Stimulated activated CD8-positive, alpha-beta memory T cell treated with anti-CD3 and anti-CD28 coated beads, Interleukin-4, amount 100 ng/mL, for 4 hours (primary cell): ENCODE data around the gene DNAH1.

Experiments
- DNase-seq, 2 donors: peaks; one replicate each; pipeline ENCODE4 v3.0.0-alpha.2; 2020; ENCODE audit warnings: low read depth in 2 of 2, low spot score in 1 of 2

DNAH1 gene

DNA sequence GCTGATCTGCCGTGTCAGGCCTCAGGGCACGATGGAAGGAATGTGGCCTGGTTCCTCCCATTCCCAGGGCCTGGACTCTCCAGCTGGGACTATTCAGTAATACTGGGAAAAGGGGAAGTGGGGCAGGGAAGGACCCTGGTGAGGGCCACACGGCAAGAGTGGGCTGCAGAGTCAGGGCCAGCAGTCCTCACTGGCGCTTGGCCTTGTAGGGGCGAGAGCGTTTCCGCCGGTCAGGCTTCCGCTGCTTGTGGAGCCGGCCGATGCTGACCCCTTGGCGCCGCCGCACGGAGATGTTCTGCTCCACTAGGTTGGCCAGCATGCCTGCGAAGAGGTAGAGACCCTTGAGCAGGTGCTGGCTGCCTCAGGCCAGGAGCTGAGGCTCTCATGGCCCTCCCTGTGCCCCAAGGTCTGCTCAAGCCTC is 86.0 kb downstream of the DNAH1 start:
- DNase-seq, result no peak

DNA sequence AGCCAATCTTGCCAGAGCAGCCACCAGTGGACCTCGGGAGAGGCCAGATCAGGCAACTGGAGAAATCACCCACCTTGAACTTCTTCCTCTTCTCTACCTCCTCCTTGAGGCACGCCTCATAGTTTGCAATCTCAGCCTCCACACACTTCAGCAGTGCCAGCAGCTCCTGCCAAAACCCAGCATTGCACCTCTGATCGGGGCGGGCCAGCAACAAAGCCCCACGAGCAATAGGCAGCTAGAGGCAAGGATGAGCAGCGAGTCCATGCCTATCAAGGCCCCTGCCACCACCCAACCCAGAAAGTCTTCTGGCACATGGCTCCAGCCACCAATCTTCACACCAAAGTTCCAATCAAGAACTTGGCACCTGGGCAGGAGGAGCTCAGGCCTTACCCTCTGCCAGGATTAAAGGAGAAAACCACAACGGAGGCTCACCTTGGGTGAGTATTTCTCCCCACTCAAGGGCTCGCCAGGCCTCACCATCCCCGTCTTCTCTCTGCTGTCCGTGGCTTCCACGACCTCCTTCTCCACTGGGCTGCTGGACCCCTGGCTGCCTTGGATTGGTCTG is 86.7 kb downstream of the DNAH1 start:
- DNase-seq, result no peak

GRCh38 chr3:52403271-52403841 is 87.2 kb downstream of the DNAH1 start:
- no peak for DNase-seq

GRCh38 chr3:52403955-52404354 is 87.8 kb downstream of the DNAH1 start:
- no peak for DNase-seq

DNA sequence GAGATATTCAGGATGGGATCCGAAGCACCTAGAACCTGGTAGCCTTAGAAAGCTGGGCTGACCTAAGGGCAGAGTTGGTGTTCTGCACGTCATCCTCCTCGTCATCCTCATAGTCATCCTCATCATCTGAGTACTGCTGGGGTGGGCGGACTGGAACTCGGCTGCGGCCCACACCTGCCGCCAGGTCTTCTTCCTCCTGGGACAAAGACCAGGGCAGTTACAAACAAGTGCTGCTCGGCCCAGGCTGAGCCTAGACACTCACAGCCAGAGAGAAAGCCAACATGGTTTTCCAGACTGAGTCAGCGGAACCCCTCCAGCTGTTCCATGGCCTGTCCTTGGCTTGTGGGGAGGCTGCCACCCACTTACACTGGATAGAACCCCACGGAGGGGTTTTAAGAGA is 88.3 kb downstream of the DNAH1 start:
- DNase-seq, result no peak

DNA sequence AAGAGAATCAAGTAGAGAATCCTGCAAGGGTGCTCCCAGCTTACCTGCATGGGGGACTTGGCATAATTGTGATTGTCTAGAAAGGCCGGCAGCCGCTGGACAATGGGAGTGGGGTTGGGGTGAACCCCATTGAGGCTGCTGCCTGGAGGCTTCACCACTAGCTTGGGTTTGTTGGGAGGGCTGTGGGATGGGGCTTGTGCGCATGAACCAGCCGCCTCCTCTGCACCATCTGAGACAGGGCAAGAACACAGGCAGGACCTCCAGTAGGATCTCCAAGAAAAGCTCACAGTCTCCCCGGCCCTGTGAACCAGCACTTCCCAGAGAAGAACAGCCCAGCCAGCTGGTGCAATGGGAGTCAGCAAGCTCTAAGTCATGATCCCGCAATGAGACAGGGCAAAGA is 88.9 kb downstream of the DNAH1 start:
- no peak for DNase-seq

GRCh38 chr3:52405601-52406110 is 89.5 kb downstream of the DNAH1 start:
- no peak for DNase-seq

DNA sequence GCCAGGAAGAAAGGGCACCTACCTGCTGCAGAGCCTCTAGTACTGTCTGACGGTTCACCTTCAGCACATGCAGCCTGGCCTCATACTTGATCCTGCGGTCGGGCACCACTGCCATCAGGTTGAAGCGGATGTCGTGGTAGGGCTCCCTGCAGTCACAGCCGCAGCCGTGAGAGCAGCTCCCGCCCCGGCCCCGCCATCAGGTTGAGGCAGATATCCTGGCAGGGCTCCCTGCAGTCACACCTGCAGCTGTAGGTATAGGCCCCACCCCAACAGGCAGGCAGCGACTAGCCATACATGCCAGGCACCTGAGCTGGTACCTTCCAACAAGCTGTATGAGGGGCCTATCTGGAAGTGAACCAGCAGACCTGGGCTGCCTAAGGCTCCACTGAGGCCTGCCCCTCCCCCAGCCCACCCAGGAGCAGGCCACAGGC is 90.1 kb downstream of the DNAH1 start:
- DNase-seq, result no peak

DNA sequence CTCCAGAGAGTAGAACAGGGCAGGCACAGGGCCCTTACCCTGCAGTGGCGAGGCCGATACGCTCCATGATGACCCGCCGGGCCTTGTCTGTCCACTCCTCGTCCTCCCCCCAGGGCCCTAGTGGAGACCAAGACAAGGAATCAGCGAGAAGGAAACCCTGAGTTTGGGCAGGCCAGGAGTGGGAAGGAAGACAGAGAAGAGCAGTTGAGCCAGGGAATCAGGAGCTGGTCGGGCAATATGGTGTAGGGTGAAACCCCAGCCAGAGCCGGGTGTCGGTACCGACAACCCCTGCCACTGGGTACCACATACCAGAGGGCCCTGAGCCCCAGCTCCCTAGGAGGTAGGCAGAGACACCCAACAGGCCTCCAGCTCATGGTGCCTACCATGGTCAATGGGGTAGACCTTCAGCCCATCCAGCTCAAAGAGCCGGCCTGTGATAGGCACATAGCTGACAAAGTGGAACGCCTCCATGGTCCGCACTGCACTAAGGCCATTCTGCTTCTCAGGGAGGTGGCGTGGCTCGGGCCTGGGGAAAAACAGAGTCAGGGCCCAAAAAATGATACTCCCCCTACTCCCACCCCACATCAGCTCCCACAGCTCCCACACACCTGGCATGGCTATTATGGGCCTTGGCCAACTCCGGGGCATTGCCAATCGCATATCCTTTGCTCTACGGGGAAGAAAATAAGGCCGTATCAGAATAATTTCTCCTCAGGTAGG is 90.8 kb downstream of the DNAH1 start:
- DNase-seq, result no peak

GRCh38 chr3:52407779-52408178 is 91.7 kb downstream of the DNAH1 start:
- DNase-seq, result no peak

GRCh38 chr3:52408466-52408865 is 92.3 kb downstream of the DNAH1 start:
- DNase-seq, result no peak

DNA sequence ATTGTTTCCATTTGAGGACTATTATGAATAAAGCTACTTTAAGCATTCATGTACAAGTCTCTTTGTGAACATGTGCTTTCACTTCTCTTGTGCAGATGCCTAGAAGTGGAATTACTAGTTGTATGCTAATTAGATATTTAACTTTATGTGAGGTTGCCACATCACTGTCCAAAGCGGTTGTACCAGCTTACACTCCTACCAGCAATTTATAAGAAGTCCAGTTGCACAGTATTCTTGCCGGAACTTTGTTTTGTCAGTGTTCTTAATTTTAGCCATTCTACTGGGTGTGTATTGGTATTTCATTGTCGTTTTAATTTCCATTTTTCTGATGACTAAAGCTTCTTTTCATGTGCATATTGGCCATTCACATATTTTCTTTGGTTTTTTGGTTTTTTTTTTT is 99.7 kb downstream of the DNAH1 start:
- no peak for DNase-seq

- DNase-seq, result no peak
Measured at GRCh38 chr3:52420388-52420787, 104.3 kb downstream of the DNAH1 start.

DNA sequence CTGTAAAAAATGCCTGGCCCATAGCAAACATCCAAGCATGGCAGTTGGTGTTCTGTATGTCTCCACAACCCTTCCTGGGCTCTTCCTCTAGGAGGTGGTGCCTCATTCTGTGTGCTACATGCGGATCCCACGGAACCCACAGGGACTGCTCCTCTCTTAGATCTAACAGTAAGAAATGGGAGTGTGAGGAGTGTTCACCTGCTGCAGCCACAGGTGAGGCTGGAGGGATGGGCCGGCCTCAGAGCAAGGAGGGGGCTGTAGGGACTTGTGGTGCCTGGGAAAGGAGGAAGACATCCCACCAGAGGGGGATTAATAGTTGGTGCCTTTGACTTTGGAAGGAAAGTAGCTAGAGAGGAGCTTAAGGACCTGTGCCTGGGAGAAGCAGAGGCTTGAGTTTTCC is 106.5 kb downstream of the DNAH1 start:
- no peak for DNase-seq

GRCh38 chr3:52423173-52423572 is 107.1 kb downstream of the DNAH1 start:
- no peak for DNase-seq

- DNase-seq, result no peak
Measured at GRCh38 chr3:52428151-52429005, 112.3 kb downstream of the DNAH1 start.

GRCh38 chr3:52429031-52429430 is 112.9 kb downstream of the DNAH1 start:
- DNase-seq, result no peak

DNA sequence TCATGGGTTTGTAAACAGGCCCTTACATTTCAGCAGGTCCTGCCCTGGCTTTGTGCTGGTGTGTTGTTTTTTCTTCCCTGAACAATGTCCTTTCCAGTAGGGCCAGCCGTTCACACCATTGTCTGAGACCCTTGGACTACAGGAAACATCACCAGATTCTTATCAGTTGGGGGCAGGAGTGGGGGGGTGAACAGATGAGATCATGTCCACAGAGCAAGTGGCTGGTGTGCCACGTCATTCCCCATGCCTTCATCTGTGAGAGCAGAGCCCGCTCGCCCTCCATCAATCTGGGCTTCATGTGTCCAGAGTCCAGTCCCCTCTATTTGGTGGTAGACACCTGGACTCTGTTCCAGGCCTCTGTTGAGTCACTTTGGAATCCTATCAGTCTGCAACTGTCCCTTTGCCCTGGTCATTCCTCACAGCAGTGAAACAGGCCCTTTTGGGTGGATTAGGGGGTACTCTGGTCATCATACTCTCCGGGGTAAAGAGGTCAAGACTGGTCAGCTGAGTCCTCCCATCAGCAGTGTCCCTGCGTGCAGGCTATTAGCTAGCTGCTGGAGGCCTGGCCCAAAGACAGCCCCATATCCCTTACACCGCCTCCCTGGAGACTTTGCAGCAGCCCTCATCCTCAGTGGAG is 113.8 kb downstream of the DNAH1 start:
- no peak for DNase-seq

DNA sequence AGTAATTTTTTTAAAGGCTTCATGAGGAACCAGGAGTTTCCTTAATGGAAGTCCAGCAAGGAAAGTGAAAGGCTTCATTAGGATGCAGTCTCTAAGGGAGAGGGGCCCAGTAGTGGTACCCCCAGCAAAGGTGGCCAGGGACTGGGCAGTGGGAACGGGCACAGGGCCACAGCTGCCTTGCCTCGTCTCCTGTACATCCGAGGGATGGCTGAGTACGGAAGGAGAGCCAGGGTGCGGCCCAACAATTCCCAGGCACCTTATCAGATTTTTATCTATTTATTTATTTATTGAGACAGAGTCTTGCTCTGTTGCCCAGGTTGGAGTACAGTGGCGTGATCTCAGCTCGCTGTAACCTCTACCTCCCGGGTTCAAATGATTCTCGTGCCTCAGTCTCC is 114.3 kb downstream of the DNAH1 start:
- DNase-seq, result no peak

DNA sequence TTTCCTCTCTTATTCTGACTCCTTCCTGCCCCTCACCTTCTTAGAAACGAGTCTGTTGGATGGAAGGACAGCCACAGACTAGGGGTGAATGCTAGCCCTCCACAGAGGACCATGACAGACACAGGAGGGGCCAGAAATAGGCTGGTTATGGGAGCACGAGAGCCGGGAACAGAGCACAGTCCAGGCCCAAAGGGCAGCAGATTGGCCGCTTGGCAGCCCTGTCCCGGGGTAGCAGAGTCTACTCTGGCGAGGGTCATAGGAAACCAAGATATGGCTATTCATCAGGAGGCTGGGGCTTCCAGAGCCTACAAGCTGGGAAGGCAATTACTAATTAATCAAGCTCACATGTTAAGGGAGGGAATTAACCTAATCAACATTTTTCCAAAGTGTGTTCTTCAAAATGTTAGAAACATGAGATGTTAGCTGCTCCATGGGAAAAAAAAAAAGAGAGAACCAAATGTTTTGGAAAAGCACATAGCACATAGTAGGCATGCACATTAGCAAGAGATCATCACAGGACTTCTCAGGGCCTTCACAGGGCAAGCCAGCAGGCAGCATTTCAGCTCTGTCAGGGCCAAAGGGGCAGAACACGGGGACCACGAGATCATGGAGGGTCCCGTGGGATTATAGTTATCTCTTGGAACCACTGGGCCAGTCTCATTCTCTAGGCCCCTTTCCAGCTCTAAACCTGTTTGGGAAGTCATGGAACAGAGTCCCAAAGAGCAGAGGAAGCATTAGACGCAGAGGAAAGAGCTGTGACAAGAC is 115.5 kb downstream of the DNAH1 start:
- no peak for DNase-seq
